Stimulated activated CD4-positive, alpha-beta T cell treated with anti-CD3 and anti-CD28 coated beads, Interleukin-2, amount 100 ng/mL, for 48 hours (primary cell): ENCODE measurements around the gene LZTS2.
A peak's percentile ranks its signal among the peaks of the same experiment; 100 is the strongest.

Experiments
- DNase-seq, 2 donors: peaks; one replicate each; pipeline ENCODE4 v3.0.0-alpha.2; 2020

The LZTS2 gene

GRCh38 chr10:100998991-100999741 lies 442 bp upstream of the LZTS2 start:
- peak; percentile 70 to 82 for DNase-seq

DNA sequence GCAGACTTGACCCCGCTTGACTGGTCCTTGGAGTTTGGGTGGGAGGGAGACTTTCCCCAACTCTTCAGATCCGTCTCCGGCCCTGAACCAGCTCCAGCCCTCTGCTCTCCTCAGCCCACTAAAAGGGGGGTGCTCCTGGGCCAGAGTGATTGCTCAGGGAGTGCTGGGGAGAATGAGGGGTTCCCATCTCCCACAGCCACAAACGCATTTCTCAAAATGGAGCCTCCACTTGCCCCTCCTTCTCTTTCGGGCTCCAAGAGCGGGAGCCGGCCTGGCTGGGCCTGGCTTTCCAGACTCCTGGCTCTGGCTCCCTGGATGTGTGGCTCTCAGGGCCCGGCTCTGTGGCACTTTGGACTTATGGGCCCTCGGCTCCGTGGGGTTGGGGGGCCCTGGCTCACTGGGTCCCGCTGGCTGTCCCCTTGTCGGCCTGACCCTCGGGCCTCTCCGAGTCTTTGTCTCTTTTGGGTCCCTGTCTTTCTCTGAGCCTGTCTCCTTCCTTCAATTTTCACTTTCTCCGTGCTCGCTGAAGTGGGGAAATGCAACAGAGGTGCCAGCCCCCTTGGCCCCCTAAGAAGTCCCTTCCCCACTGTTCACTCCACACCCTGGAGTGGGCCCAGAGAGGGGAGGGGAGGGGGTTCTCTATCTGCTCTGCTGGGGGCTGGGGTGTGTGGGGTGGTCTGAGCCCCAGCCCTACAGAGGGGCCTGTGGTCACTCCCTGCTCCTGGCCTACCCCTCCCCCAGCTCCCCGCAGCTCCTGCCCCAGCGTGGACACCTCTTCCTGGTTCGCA lies 713 bp downstream of the LZTS2 start:
- no peak for DNase-seq

DNA sequence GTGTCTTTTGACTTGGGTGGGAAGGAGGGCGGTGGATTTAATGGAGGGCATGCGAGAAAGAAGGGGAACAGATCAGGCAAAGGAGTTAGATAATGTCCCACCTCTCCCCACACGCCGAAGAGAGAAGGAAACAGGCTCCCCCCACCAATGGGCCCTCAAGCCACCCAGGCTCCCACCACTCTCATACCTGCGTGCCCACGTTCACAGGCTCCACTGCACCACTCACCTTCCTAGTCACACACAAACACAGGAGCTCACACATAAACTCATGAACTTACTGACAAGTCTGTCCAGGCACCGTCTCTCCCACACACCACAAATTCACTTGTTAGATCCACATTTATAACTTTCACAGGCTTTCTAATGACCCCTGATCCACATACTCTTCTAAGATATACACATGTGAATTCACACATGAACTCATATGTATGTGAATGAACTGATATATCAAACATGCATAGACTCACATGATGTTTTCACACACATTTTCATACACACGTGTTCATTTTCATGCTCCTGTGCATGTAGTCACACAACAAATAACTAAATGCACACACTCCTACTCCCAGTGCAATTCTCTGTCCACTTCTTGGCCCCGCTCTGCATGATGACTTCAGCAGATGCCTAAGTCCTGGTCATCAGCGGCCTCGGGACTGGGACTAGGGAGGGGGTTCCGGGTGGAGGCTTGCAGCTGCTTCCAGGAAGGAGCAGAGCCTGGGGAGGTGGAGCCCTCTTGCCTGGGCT lies 1.5 kb downstream of the LZTS2 start:
- no peak for DNase-seq

GRCh38 chr10:101001659-101002035 lies 2.0 kb downstream of the LZTS2 start:
- no peak for DNase-seq

DNA sequence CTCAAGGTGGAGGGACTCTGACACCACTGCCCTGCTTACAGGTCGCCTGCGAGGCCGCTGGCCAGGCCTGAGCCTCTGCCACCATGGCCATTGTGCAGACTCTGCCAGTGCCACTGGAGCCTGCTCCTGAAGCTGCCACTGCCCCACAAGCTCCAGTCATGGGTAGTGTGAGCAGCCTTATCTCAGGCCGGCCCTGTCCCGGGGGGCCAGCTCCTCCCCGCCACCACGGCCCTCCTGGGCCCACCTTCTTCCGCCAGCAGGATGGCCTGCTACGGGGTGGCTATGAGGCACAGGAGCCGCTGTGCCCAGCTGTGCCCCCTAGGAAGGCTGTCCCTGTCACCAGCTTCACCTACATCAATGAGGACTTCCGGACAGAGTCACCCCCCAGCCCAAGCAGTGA lies 2.8 kb downstream of the LZTS2 start:
- DNase-seq = no peak

DNA sequence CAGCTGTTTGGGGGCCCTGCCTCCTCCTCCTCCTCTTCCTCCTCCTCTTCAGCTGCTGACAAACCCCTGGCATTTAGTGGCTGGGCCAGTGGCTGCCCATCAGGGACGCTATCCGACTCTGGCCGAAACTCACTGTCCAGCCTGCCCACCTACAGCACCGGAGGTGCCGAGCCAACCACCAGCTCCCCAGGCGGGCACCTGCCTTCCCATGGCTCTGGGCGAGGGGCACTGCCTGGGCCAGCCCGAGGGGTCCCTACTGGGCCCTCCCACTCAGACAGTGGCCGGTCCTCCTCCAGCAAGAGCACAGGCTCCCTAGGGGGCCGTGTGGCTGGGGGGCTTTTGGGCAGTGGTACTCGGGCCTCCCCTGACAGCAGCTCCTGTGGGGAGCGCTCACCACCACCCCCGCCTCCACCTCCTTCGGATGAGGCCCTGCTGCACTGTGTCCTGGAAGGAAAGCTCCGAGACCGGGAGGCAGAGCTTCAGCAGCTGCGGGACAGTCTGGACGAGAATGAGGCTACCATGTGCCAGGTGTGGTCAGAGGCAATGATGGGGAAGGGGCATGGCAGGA lies 4.1 kb downstream of the LZTS2 start:
- no peak for DNase-seq

DNA sequence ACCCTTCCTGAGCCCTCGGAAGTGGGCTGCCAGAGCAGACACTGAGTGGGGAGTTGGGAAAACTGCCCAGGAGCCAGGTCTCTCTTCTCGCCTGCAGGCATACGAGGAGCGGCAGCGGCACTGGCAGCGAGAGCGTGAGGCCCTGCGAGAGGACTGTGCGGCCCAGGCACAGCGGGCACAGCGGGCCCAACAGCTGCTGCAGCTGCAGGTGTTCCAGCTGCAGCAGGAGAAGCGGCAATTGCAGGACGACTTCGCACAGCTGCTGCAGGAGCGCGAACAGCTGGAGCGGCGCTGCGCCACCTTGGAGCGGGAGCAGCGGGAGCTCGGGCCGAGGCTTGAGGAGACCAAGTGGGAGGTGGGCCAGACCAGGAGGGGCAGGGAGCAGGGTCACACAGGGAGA lies 5.8 kb downstream of the LZTS2 start:
- no peak for DNase-seq

- no peak for DNase-seq
Measured at GRCh38 chr10:101005869-101006567, 6.4 kb downstream of the LZTS2 start.

DNA sequence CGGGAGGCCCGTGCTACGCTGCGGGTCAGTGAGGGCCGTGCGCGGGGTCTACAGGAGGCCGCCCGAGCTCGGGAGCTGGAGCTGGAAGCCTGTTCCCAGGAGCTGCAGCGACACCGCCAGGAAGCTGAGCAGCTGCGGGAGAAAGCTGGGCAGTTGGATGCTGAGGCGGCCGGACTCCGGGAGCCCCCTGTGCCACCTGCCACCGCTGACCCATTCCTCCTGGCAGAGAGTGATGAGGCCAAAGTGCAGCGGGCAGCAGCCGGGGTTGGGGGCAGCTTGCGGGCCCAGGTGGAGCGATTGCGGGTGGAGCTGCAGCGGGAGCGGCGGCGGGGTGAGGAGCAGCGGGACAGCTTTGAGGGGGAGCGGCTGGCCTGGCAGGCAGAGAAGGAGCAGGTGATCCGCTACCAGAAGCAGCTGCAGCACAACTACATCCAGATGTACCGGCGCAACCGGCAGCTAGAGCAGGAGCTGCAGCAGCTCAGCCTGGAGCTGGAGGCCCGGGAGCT lies 7.0 kb downstream of the LZTS2 start:
- DNase-seq = no peak

DNA sequence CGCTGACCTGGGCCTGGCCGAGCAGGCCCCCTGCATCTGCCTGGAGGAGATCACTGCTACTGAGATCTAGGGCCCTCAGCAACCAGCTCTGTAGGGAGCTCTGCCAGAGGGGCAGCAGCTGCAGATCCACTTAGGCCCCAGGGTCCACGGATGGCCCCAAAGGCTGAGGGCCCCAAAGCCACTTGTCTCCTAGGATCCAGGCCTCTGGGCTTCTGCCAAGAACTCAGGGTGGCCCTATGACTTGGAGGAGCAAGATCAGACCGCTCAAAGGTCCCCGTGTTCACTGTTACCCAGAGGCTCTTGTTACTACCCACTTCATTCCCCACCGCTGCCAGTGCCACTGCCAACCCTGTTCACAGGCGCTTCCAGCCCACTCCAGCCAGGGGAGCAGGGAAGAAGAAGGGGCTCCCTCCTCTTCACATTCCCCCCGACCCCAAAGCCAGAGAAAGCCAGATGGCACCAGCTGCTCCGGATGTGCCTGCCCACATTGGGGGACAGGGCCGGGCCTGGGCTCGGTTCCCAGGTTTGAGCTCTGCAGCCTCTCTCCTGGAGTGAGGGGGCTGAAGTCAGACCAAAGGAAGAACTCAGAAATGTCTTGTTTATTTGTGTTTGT lies 7.6 kb downstream of the LZTS2 start:
- no peak for DNase-seq

- no peak for DNase-seq
Measured at GRCh38 chr10:101007915-101008822, 8.6 kb downstream of the LZTS2 start.

DNA sequence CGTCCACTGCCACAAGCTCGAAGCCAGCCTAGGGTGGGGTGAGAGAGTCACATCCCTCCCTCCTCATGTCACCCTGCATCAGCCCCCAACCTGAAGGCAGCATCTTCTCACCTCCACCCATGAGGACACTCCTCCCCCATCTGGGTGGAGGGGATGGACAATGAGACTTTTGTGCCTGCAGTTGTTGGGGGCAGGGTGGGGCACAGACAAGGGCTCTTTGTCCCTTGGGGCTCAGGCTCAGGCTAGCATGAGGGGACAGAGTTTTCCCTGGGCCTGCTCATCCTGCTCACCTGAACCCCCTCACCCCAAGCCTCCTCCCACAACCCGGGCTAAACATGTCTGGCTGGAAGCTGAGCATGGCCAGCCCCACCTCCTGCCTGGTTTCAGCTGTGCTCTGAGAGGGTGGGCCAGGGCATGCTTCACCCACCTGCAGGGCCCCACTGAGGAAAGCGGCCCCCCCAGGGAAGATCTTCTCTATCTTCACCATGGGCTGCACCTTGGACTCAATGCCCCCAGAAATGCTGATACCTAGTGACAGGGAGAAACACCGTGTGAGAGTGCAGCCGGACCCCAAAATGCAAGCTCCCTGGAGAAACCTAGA lies 9.3 kb downstream of the LZTS2 start:
- no peak for DNase-seq

GRCh38 chr10:101010329-101010728 lies 10.7 kb downstream of the LZTS2 start:
- DNase-seq = no peak

DNA sequence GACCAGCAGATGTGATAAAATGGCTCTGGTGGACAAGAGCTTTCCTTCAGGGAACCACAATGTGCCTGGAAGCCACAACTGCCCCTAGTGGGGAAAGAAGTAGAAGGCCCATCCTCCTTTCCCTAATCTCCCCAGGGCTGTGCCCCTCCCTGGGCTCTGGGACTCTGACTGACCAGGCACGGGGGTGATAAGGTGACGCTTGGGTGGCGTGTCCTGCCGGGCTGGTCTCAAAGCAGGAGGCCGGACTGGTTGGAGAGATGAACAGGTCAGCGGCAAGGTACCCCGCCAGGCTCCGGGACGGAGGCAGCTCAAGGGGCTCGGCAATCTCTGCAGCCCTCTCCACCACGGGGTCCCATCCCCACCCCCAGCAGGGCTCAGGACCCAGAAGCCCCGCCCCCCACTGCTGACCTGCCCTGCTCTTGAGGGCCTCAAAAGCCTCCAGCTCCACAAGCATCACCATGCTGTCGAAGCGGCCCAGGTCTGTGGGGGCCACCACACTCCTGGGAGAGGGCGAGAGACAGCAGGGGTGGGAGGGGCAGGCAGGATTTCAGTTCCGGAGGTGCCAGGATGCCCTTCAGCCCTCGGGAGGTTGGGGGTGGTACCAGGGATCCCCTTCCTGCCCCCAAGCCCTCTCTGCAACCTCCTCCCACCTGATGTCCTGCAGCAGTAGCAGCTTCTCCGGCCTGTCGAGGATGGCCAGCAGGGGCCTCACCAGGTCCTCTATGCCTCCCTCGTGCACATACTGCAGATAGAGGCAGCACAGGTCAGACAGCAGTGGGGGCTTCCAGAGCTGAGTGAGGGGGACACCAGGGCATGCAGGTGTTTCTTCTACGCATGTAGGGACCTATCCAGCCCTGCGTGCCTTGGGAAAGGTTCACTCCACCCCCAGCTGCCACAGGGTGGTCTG lies 12.2 kb downstream of the LZTS2 start:
- no peak for DNase-seq

- peak; percentile 82 for DNase-seq
Measured at GRCh38 chr10:101012525-101013364, 13.1 kb downstream of the LZTS2 start.

DNA sequence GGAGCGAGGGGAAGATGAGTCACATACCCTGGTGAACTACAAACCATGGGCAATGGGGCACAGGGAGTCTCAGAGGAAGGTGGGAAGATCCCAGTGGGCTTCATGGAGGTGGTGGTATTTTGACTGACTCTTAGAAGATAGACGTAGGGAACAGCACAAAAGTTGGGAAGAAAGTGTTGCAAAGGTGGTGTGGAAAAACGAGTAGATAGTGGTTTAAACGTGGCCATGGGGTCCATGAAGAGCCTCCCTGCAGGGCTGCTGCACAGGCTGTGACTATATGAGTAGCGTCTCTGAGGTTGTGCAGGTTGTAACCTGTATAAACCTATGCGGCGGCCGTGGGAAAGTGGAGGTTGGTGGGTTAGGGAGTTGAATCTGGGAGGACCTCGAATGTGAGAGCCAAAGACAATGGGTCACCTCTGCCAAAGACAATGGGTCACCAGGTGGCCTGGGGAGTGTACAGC lies 13.8 kb downstream of the LZTS2 start:
- DNase-seq = no peak

DNA sequence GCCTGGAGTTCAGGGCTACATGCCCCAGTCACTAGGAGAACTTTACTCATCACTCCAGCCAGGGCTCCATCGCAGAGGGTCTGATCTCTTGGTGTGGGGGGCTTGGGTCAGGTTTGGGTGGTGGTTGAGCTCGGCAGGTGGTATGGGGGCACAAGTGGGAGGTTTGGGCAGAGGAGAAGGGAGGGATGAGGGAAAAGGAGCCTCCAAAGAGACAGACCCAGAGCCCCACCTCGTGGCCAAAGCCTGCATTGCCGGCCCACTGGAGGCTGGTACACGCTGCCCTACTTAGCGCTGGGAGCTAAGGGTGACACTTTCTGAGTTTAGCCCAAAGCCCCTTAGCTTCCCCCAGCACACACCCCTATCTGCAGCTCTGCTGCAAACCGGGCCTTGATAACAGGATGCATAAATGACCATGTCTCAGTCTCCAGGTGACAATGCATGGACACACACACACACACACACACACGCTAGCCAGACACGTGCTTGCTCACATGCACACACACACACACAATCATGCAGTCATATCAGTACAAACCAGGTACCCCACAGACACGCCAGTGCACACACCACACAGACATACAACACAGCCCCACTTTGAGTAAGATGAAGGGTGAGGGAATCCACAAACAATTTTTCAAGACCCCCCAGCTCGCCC lies 14.7 kb downstream of the LZTS2 start:
- DNase-seq = peak; percentile 84 to 87
